GM19455 (cell line): Measurements from ENCODE around the gene NOD2.

Experiments used
- ATAC-seq: cut with Tn5 transposase; IDR thresholded peaks from one replicate; pipeline ENCODE4 v1.9.1; 2021; ENCODE audit not compliant: unreplicated experiment

NOD2 gene

GRCh38 chr16:50741225-50741780 is 47.9 kb downstream of the NOD2 start:
- peak; percentile 8 for ATAC-seq

GRCh38 chr16:50741781-50742575 is 48.6 kb downstream of the NOD2 start, which contains the start of gene CYLD:
Gene CYLD, plus strand, starts transcription at chr16:50742086. Its CDS starts 7,613 bp downstream, at chr16:50749699.
- peak; percentile 92 for ATAC-seq

DNA sequence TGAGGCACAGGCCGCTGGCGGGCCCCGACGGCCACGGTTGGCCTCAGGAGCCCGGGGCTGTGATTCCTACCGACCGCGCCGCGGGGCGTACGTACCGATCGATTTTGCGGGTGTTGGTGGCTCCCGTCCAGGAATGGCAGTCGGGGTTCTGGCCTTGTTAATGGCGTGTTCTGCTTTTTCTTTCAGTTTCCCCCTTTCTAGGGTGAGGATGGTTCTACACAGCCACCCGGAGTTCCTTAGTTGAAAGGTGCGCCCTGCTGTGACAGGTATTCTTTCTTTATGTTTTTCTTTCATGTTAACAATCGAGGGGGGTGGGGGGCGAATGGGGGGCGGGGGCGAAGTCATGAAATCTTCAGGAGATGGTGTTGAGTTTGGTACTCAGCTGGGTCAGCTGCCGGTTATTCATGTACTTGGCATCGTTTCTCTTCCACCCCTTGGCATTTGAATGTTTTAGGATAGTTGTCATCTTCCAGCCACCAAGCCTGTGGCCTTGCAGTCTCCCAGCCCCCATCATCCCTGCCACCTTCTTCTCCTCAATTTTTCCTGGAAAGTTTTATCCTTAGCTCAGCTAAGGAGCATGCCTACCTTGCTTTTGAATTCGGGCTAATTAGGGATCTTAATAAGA is 49.3 kb downstream of the NOD2 start:
- no peak for ATAC-seq

DNA sequence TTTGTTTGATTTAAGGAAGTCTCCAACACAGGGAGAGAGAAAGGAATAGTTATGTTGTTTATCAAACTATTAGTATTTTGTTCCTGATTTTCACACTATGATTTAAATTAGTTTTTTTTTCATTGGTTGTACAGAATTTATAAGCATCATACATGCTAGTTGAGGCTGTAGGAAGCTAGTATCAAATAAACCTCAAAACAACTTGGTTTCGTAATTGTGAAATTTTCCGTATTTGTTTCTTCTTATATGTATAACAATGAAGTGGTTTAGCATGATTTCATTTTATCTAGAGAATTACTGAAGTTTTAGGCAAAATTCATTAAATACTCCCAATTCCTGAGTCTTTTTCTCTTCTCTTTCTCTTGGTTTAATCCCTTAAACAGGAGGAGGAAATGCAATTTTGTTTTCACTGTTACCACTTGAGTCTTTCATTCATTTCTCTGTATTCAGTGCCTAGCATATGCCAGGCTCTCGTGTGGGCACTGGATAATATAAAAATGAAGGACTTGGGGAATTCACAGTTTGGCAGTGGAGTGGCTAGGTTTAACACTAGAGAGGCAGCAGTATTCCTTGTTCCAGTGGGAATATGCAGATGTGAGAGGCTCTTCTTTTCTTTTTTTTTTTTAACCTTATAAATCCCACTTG is 50.3 kb downstream of the NOD2 start:
- no peak for ATAC-seq

DNA sequence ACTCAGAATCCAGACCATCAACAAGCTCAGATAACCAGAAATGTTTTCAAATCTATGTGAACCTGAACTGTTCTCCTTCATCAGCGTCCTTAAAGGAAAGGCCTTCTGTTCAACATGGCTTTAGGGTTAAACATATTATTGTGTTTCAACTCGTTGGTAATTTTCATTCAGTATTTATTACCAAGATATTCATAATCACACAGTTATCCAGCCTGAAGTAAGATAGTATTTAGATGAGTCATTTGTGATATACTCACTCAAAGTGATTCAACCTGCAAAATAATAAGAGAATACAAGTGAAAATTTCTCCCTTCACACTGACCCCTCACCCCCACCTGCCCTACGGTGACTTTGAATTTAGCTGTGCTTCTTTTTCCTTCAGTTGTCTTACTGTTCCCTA is 51.5 kb downstream of the NOD2 start:
- no peak for ATAC-seq

DNA sequence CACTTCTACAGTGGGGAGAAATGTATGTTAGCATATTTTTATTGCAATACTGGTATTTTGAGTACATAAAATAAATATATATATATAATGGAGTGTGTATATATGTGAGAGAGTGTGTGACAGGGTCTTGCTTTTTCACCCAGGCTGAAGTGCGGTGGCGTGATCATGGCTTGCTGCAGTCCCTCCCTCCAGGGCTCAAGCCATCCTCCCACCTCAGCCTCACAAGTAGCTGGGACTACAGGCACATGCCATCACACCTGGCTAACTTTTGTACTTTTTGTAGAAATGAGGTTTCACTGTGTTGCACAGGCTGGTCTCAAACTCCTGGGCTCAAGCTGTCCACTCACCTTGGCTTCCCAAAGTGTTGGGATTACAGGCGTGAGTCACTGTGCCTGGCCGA is 52.5 kb downstream of the NOD2 start:
- no peak for ATAC-seq

GRCh38 chr16:50747207-50747956 is 54.0 kb downstream of the NOD2 start:
- ATAC-seq, result no peak

- ATAC-seq, result no peak
Observed at GRCh38 chr16:50751528-50751927, 58.1 kb downstream of the NOD2 start.

DNA sequence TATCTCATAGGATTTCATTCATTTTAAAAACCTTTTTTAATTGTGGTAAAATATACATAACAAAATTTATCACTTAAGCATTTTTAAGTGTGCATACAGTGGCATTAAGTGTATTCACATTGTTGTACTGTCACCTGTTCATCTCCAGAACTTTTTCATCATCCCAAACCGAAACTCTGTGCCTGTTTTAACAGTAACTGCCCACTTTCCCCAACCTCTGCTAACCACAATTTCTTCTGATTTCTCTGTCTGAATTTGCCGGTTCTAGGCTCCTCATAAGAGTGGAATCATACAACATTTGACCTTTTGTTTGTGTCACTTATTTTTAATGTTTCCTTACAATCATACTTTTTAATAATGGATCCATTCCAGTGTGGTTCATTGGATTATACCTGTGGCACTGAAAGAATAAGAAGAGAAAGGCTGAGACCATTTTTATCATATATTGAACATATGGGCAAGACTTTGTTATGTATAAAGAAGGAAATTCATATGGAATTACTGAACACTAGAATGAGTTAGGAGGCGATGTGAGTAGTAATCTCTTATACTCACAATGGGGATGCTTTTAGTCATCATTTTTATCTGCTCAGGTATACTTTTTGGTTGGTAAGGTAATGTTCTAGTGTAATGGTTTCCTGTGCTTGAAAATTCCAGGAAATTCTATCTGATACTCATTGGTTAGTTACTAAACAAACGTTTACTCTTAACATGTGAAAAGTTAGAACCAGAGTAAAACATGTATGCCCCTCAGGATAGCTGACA is 59.2 kb downstream of the NOD2 start:
- no peak for ATAC-seq

GRCh38 chr16:50756473-50756872 is 63.1 kb downstream of the NOD2 start:
- ATAC-seq, result no peak

DNA sequence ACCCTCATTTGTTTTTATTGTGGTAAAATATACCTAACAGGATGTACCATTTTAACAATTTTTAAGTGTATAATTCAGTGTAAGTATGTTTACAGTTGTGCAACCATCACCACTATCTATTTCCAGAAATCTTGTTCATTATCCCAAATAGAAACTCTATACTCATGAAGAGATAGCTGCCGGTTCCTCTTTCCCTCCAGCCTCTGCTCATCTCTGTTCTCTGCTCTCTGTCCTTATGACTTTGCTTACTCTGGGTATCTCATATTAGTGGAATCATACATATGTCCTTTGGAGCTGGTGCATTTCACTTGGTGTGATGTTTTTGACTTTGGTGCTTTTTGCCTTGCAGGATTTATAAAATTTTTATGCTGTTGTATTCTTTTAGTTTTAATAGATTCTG is 67.9 kb downstream of the NOD2 start:
- ATAC-seq, result no peak

DNA sequence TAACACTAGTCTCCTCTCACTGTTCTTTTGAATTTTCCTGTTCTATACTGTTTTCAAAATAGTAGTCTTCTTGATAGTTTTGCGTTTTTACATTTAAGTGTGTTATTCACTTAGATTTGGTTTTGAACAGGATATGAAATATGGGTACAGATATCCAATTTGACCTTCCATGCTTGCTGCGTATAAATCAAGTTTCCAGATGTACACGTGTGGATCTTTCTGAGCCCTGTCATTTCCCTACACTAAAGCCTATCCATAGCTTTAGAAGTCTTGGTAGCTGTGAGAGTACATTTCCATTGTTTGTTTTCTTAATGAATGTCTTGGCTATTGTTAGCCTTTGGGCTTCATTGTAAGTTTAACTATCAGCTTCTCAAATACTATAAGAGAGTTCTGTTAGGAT is 68.8 kb downstream of the NOD2 start:
- ATAC-seq, result no peak

DNA sequence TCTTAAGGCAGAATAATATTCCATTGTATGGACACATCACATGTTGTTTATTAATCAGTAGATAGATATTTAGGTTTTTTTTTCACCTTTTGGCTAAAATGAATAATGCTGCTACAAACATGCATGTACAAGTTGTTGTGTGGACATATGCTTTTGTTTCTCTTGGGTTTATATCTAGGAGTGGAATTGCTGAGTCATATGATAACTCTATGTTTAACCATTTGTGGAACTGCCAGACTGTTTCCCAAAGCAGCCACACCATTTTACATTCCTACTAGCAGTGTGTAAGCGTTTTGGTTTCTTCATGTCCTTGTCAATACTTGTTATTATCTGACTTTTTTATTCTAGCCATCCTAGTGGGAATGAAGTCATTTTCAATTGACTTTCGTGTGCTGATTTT is 69.8 kb downstream of the NOD2 start:
- no peak for ATAC-seq

- ATAC-seq, result no peak
Observed at GRCh38 chr16:50765260-50765659, 71.9 kb downstream of the NOD2 start.

DNA sequence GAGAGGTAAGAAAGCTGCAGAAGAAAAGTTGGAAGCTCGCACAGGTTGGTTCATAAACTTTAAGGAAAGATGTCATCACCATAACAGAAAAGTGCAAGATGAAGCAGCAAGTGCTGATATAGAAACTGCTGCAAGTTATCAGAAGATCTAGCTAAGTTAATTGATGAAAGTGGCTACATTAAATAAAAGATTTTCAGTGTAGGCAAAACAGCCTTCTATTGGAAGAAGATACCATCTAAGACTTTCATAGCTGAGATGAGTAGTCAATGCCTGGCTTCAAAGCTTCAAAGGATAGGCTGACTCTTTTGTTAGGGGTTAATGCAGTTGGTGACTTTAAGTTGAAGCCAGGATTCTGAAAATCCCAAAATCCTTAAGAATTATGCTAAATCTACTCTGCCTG is 72.5 kb downstream of the NOD2 start:
- ATAC-seq, result no peak

DNA sequence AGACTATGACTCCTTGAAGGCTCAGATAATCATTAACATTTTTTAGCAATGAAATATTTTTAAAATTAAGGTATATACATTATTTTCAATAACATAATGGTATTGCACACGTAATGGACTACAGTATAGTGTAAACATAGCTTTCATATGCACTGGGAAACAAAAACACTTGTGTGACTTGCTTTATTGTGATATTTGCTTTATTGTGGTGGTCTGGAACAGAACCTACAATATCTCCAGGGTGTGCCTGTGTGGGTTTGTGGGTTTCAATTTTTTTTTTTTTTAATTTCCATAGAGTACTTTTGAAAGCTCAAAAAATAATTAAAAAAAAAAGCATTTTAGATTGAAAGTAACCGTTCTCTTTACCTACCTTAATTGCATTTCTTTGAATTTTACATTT is 73.8 kb downstream of the NOD2 start:
- ATAC-seq, result no peak

DNA sequence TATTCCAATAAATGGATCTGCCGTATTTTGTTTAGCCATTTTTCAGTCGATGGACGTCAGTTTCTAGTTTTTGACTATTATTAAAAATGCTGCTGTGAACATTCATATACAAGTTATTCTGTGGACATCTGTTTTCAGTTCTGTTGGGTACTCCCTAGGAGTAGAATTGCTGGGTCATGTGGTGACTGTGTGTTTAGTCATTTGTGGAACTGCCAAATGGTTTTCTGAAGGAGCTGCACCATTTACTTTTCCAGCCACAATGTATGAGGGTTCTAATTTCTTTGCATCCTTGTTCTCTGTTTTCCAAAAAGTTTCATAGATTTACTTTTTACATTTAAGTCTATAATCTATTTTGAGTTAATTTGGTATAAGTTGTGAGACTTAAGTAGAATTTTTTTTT is 78.0 kb downstream of the NOD2 start:
- no peak for ATAC-seq

- ATAC-seq, result no peak
Observed at GRCh38 chr16:50774405-50774804, 81.0 kb downstream of the NOD2 start.

GRCh38 chr16:50774960-50775359 is 81.6 kb downstream of the NOD2 start:
- ATAC-seq, result no peak

DNA sequence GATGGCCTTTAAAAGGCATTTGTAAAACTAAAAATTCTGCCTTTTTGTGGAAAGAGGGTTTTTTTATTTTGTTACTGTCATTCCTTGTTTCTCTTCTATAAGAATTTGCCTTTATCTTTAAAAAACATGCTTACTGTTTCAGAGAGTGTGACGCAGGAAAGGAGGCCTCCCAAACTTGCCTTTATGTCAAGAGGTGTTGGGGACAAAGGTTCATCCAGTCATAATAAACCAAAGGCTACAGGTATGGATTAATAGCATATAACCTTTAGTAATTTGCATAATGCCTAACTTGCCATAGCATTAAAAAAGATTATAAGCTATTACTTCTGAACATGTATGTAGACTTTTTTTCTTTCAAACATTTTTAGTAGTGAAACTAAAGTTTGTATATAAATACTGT is 82.6 kb downstream of the NOD2 start:
- no peak for ATAC-seq
